ENCODE measurements around the gene ATRNL1. TPM values are rescaled to one million over a fixed set of nuclear protein-coding genes. Genes with fewer than 3 reads are reported as not detected.
"Not testable (repeated sequence)": the region's sequence is repeated elsewhere in the genome, so short reads cannot be mapped to it uniquely, and the experiment has no call there.

The ATRNL1 gene
- polyA plus RNA-seq, 1 experiment: 0.20 TPM

GRCh38 chr10:115328331-115328730, 235.2 kb downstream of the ATRNL1 start:
- Histone ChIP-seq H3K4me3 (ENCODE audit: low read depth, low read length) (no peak overlapping the region), H3K9me3 (ENCODE audit: control insufficient read depth, insufficient read depth, low read length) (no peaks in the 10 kb centered on the region), H3K27ac (ENCODE audit: low read depth, low read length) (no peak overlapping the region), H3K27me3 (ENCODE audit: control insufficient read depth, insufficient read depth, low read length) (no peaks in the 10 kb centered on the region)
- ChIA-PET CTCF (no interaction called here), POLR2A (no interaction called here)
- TF ChIP-seq, protein P1, sequence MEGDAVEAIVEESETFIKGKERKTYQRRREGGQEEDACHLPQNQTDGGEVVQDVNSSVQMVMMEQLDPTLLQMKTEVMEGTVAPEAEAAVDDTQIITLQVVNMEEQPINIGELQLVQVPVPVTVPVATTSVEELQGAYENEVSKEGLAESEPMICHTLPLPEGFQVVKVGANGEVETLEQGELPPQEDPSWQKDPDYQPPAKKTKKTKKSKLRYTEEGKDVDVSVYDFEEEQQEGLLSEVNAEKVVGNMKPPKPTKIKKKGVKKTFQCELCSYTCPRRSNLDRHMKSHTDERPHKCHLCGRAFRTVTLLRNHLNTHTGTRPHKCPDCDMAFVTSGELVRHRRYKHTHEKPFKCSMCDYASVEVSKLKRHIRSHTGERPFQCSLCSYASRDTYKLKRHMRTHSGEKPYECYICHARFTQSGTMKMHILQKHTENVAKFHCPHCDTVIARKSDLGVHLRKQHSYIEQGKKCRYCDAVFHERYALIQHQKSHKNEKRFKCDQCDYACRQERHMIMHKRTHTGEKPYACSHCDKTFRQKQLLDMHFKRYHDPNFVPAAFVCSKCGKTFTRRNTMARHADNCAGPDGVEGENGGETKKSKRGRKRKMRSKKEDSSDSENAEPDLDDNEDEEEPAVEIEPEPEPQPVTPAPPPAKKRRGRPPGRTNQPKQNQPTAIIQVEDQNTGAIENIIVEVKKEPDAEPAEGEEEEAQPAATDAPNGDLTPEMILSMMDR (IDR thresholded peaks at IDR 0.05; ENCODE audit: low read depth, low read length): no peak
- DNase-seq (ENCODE audit: low read depth, low spot score): no peak

GRCh38 chr10:115335366-115335765, 242.2 kb downstream of the ATRNL1 start:
- POLR2A ChIA-PET: no interaction called here

DNA sequence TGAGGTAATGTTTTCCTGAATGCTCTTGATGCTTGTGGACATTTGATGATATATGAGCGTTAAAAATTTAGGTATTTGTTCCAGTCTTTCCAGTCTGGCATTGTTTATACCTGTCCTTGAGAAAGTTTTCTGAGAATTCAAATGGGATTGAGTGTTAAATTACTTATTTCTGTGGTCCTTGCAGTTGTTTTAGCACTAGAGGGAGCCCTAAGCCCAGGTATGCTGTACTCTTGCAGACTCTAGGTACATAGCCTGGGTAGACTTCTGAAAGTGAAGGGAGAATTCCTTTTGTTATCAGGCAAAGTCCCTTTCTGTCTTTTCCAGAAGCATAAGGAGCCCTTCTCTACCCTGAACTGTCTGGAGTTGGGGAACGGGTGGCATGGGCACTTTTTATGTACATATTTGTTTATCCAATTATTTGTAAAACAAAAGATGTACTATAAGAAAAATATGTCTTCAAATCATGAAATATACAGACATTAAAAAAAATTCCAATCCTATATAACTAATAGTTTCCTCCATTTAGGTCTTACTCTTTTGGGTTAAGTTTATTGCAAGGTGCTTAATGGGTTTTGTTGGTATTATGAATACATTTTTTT, 262.1 kb downstream of the ATRNL1 start:
- ChIA-PET POLR2A (no interaction called here), CTCF (interaction anchor here (1.6 kb wide), 1 partner anchor 1031 kb away, joined by 8 read pairs; no protein-coding TSS in a partner anchor)
- H3K9me3 ChIP-seq (ENCODE audit: control insufficient read depth, insufficient read depth, low read length): no peaks in the 10 kb centered on the region
- H3K27me3 ChIP-seq (ENCODE audit: control insufficient read depth, insufficient read depth, low read length): no peaks in the 10 kb centered on the region
- H3K27ac ChIP-seq (ENCODE audit: low read depth, low read length): no peak overlapping the region
- peak; percentile 30 for DNase-seq (ENCODE audit: low read depth, low spot score)
- TF ChIP-seq, protein P1 (IDR thresholded peaks at IDR 0.05; ENCODE audit: low read depth, low read length): peak; percentile 76
- H3K4me3 ChIP-seq (ENCODE audit: low read depth, low read length): no peak overlapping the region

More at GRCh38 chr10:115335366-115335765, 242.2 kb downstream of the ATRNL1 start:
- H3K27ac ChIP-seq (ENCODE audit: low read depth, low read length): no peak overlapping the region
- no peaks in the 10 kb centered on the region for H3K27me3 ChIP-seq (ENCODE audit: control insufficient read depth, insufficient read depth, low read length)
- H3K4me3 ChIP-seq (ENCODE audit: low read depth, low read length): no peak overlapping the region
- H3K9me3 ChIP-seq (ENCODE audit: control insufficient read depth, insufficient read depth, low read length): no peaks in the 10 kb centered on the region
- CTCF ChIA-PET: interaction anchor here (0.8 kb wide), 1 partner anchor 454 kb away, joined by 3 read pairs; no protein-coding TSS in a partner anchor
- DNase-seq (ENCODE audit: low read depth, low spot score): no peak
- TF ChIP-seq, protein P1 (IDR thresholded peaks at IDR 0.05; ENCODE audit: low read depth, low read length): no peak

DNA sequence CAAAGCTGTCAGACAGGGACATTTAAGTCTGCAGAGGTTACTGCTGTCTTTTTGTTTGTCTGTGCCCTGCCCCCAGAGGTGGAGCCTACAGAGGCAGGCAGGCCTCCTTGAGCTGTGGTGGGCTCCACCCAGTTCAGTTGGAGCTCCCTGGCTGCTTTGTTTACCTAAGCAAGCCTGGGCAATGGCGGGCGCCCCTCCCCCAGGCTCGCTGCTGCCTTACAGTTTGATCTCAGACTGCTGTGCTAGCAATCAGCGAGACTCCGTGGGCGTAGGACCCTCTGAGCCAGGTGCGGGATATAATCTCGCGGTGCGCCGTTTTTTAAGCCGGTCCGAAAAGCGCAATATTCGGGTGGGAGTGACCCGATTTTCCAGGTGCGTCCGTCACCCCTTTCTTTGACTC, 274.8 kb downstream of the ATRNL1 start:
- DNase-seq (ENCODE audit: low read depth, low spot score); CTCF ChIA-PET; H3K4me3 ChIP-seq (ENCODE audit: low read depth, low read length); H3K9me3 ChIP-seq (ENCODE audit: control insufficient read depth, insufficient read depth, low read length); H3K27me3 ChIP-seq (ENCODE audit: control insufficient read depth, insufficient read depth, low read length); POLR2A ChIA-PET; H3K27ac ChIP-seq (ENCODE audit: low read depth, low read length): not testable (repeated sequence)

DNA sequence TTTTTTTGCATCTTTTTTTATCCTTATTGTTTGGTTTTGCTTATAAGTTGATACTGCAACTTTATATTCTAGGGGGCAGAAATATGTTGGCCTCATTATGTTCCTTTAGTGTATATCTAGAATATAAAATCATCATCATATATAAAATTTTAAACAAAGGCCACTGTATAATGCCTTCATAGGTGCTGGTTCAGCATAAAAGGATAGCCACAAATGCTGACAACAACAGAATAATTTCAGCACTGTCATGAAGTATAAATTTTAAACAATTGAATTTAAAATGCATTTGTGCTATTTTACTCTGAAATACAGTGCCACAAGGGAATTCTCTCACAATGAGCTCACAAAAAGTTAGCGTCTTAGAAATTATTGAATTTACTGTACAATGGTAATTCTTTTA, 285.9 kb downstream of the ATRNL1 start:
- no peak for DNase-seq (ENCODE audit: low read depth, low spot score)
- Histone ChIP-seq H3K27me3 (ENCODE audit: control insufficient read depth, insufficient read depth, low read length) (no peaks in the 10 kb centered on the region), H3K4me3 (ENCODE audit: low read depth, low read length) (no peak overlapping the region), H3K9me3 (ENCODE audit: control insufficient read depth, insufficient read depth, low read length) (no peaks in the 10 kb centered on the region), H3K27ac (ENCODE audit: low read depth, low read length) (no peak overlapping the region)
- CTCF ChIA-PET: no interaction called here
- TF ChIP-seq, protein P1 (IDR thresholded peaks at IDR 0.05; ENCODE audit: low read depth, low read length): no peak
- POLR2A ChIA-PET: no interaction called here

Data from AG04450 (cell line).